CD14-positive monocyte (primary cell): Measurements from ENCODE around the gene PRDM5. TPM values are rescaled to one million over a fixed set of nuclear protein-coding genes. Genes with fewer than 3 reads are reported as not detected.

Experiments
- DNase-seq, 3 donors: peaks; one replicate each; pipeline ENCODE4 v3.0.0-alpha.2; 2011 to 2022
- H2AFZ ChIP-seq: 2 replicates; pipeline ENCODE4 v1.6.0; 2012; ENCODE audit warnings: mild to moderate bottlenecking, low read depth, low read length, inconsistent platforms; ENCODE audit not compliant: insufficient read depth, poor library complexity, severe bottlenecking
- H3K27ac ChIP-seq, 2 donors: 1 replicate in 1 of 2; 2 replicates in 1 of 2; pipeline ENCODE4 v1.5.1; 2012 to 2013; ENCODE audit warnings: low read length in 2 of 2, control low read depth in 1 of 2, inconsistent platforms in 1 of 2, low read depth in 1 of 2, mild to moderate bottlenecking in 1 of 2
- H3K27me3 ChIP-seq, 2 donors: one replicate each; pipeline versions ENCODE4 v1.6.0 to v1.6.1; 2011 to 2013; ENCODE audit warnings: low read length in 2 of 2; ENCODE audit not compliant: control insufficient read depth in 2 of 2, insufficient read depth in 2 of 2
- H3K36me3 ChIP-seq, 2 donors: replicated peaks in 1 of 2; 1 replicate in 1 of 2; 2 replicates in 1 of 2; pipeline versions ENCODE4 v1.5.1 to v1.6.1; 2012 to 2013; ENCODE audit warnings: low read length in 2 of 2, control low read depth in 1 of 2, inconsistent platforms in 1 of 2, mild to moderate bottlenecking in 1 of 2; ENCODE audit not compliant: insufficient read depth in 2 of 2, control insufficient read depth in 1 of 2
- H3K4me1 ChIP-seq, 2 donors: 1 replicate in 1 of 2; 2 replicates in 1 of 2; pipeline versions ENCODE4 v1.5.1 to v1.6.1; 2012 to 2013; ENCODE audit warnings: low read length in 2 of 2, control low read depth in 1 of 2, inconsistent platforms in 1 of 2, mild to moderate bottlenecking in 1 of 2, moderate library complexity in 1 of 2; ENCODE audit not compliant: insufficient read depth in 2 of 2, control insufficient read depth in 1 of 2
- H3K4me2 ChIP-seq: replicated peaks from 2 replicates; pipeline ENCODE3; 2012; ENCODE audit warnings: low read length, moderate library complexity, mild to moderate bottlenecking; ENCODE audit not compliant: poor library complexity, severe bottlenecking; ENCODE audit errors: extremely low read depth
- H3K4me3 ChIP-seq, 3 experiments: fragments of 200-600 bp in 1 of 3; sonication (generic) in 1 of 3; replicated peaks in 1 of 3; 1 replicate in 2 of 3; 2 replicates in 1 of 3; pipeline ENCODE4 v1.5.1; 2011 to 2013; ENCODE audit warnings: low read length in 3 of 3, mild to moderate bottlenecking in 3 of 3, control low read depth in 2 of 3, low read depth in 2 of 3, inconsistent platforms in 1 of 3, moderate library complexity in 1 of 3
- H3K79me2 ChIP-seq: 2 replicates; pipeline ENCODE4 v1.6.0; 2012; ENCODE audit warnings: mild to moderate bottlenecking, control low read depth, inconsistent platforms, low read length, moderate library complexity; ENCODE audit not compliant: insufficient read depth
- H3K9ac ChIP-seq: 2 replicates; pipeline ENCODE4 v1.6.0; 2017; ENCODE audit warnings: low read length, mild to moderate bottlenecking; ENCODE audit not compliant: insufficient read depth, poor library complexity, severe bottlenecking
- H3K9me3 ChIP-seq, 2 donors: replicated peaks in 1 of 2; 1 replicate in 1 of 2; 2 replicates in 1 of 2; pipeline versions ENCODE4 v1.5.1 to v1.6.1; 2012 to 2013; ENCODE audit warnings: low read length in 2 of 2, control low read depth in 1 of 2; ENCODE audit not compliant: control insufficient read depth in 1 of 2, insufficient read depth in 1 of 2
- H4K20me1 ChIP-seq: 2 replicates; pipeline ENCODE4 v1.6.0; 2012; ENCODE audit warnings: mild to moderate bottlenecking, low read length, control low read depth, moderate library complexity; ENCODE audit not compliant: insufficient read depth
- H3K27ac Mint-ChIP-seq, 7 donors: one replicate each; pipeline ENCODE4 v1.8.0; 2020; ENCODE audit warnings: mild to moderate bottlenecking in 7 of 7, mixed read lengths in 7 of 7, moderate library complexity in 6 of 7, inconsistent platforms in 2 of 7
- H3K27me3 Mint-ChIP-seq, 3 donors: one replicate each; pipeline ENCODE4 v1.8.0; 2021 to 2022; ENCODE audit warnings: low read depth in 3 of 3, mild to moderate bottlenecking in 3 of 3, mixed read lengths in 3 of 3, moderate library complexity in 3 of 3, inconsistent platforms in 1 of 3
- H3K36me3 Mint-ChIP-seq, 2 donors: one replicate each; pipeline ENCODE4 v1.8.0; 2020; ENCODE audit warnings: mixed read lengths in 2 of 2, inconsistent platforms in 1 of 2, mild to moderate bottlenecking in 1 of 2
- H3K4me1 Mint-ChIP-seq: one replicate; pipeline ENCODE4 v1.8.0; 2020; ENCODE audit warnings: mild to moderate bottlenecking, mixed read lengths
- H3K4me3 Mint-ChIP-seq, 2 donors: one replicate each; pipeline ENCODE4 v1.8.0; 2020; ENCODE audit warnings: mild to moderate bottlenecking in 2 of 2, mixed read lengths in 2 of 2, moderate library complexity in 1 of 2
- H3K9me3 Mint-ChIP-seq, 7 donors: one replicate each; pipeline ENCODE4 v1.8.0; 2020 to 2022; ENCODE audit warnings: mixed read lengths in 7 of 7, mild to moderate bottlenecking in 6 of 7, moderate library complexity in 6 of 7, inconsistent platforms in 2 of 7
- WGBS: methylation state at CpG from one replicate; pipeline ENCODE4 v1.1.5; 2013; ENCODE audit warnings: missing lambda C conversion rate; ENCODE audit not compliant: insufficient coverage; 5-methylcytosine and 5-hydroxymethylcytosine counted together
- intact Hi-C, 2 donors: fragments of 100-400 bp; cut with micrococcal nuclease; formaldehyde crosslinking; loops; one replicate each; pipeline versions ENCODE4 v1.15.0 to v1.15.1; 2023
- polyA plus RNA-seq, 3 donors: library from polyadenylated mRNA; depleted of rRNA in 1 of 3; unstranded in 2 of 3; stranded (reverse) in 1 of 3; fragments of 300-500 nt in 2 of 3; fragments of >200 nt in 1 of 3; fragmentation: Illumina TruSeq in 2 of 3; gene quantifications; 1 replicate in 2 of 3; 2 replicates in 1 of 3; pipeline ENCODE4 v1.2.3, GENCODE V29; 2012 to 2021
- TF ChIP-seq, protein P1 (sequence below): fragments of 200-600 bp; IDR thresholded peaks from one replicate; pipeline ENCODE4 v1.8.0; 2022; ENCODE audit warnings: antibody characterized with exemption, mild to moderate bottlenecking

PRDM5 gene
- polyA plus RNA-seq, 3 donors: 0.12 to 0.25 (median 0.17) TPM

- TF ChIP-seq, protein P1, sequence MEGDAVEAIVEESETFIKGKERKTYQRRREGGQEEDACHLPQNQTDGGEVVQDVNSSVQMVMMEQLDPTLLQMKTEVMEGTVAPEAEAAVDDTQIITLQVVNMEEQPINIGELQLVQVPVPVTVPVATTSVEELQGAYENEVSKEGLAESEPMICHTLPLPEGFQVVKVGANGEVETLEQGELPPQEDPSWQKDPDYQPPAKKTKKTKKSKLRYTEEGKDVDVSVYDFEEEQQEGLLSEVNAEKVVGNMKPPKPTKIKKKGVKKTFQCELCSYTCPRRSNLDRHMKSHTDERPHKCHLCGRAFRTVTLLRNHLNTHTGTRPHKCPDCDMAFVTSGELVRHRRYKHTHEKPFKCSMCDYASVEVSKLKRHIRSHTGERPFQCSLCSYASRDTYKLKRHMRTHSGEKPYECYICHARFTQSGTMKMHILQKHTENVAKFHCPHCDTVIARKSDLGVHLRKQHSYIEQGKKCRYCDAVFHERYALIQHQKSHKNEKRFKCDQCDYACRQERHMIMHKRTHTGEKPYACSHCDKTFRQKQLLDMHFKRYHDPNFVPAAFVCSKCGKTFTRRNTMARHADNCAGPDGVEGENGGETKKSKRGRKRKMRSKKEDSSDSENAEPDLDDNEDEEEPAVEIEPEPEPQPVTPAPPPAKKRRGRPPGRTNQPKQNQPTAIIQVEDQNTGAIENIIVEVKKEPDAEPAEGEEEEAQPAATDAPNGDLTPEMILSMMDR: no peak
- intact Hi-C loops: no loop called here
- H3K36me3 Mint-ChIP-seq: no peaks in the 10 kb centered on the region
These were observed 97.6 kb downstream of the PRDM5 start for GRCh38 chr4:120824946-120825345.

DNA sequence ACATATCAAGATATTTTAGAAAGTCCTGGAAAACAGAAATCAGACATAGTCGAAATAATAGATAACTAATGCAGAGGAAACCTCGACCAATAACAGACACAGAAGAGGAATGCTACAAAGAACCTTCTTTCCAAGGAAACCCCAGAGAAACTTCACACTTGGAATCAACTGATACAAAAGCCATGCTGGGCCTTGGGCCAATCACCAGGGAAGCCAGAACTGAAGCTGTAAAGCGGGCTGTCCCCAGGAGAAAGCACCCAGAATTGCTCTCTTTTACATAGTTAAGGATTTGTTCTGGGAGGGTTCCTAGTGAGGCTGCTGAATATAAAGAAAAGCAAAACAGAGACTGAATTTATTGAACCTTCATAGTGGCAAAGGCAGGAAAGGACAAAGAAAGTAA is 100.5 kb downstream of the PRDM5 start:
- Histone ChIP-seq H3K4me3 (no peak overlapping the region), H3K9ac (no peak overlapping the region), H3K4me1 (no peaks in the 10 kb centered on the region), H3K36me3 (no peaks in the 10 kb centered on the region), H3K4me2 (no peak overlapping the region), H3K27me3 (no peaks in the 10 kb centered on the region), H3K9me3 (peaks cover 3 to 5% of the 10 kb centered on the region in 2 donors), H3K79me2 (no peaks in the 10 kb centered on the region), H2AFZ (no peak overlapping the region), H3K27ac (no peak overlapping the region), H4K20me1 (no peaks in the 10 kb centered on the region)
- peaks cover 4% of the 10 kb centered on the region for H3K4me1 Mint-ChIP-seq
- intact Hi-C loops: no loop called here
- WGBS: 90% methylated on average over 2 of the region's 3 CpGs
- TF ChIP-seq, protein P1: no peak
- H3K9me3 Mint-ChIP-seq: peaks cover 0 to 12% (median 5%) of the 10 kb centered on the region in 7 donors
- DNase-seq: no peak
- no peaks in the 10 kb centered on the region for H3K27me3 Mint-ChIP-seq
- no peak overlapping the region for H3K4me3 Mint-ChIP-seq
- no peaks in the 10 kb centered on the region for H3K36me3 Mint-ChIP-seq
- H3K27ac Mint-ChIP-seq: no peak overlapping the region

More at GRCh38 chr4:120824946-120825345, 97.6 kb downstream of the PRDM5 start:
- Mint-ChIP-seq H3K9me3 (peaks cover 0 to 12% (median 5%) of the 10 kb centered on the region in 7 donors), H3K27ac (no peak overlapping the region), H3K4me3 (no peak overlapping the region), H3K4me1 (peaks cover 2% of the 10 kb centered on the region), H3K27me3 (no peaks in the 10 kb centered on the region)
- Histone ChIP-seq H3K4me2 (no peak overlapping the region), H3K79me2 (no peaks in the 10 kb centered on the region), H2AFZ (no peak overlapping the region), H3K27me3 (no peaks in the 10 kb centered on the region), H3K9me3 (peaks cover 3 to 5% of the 10 kb centered on the region in 2 donors), H3K27ac (no peak overlapping the region), H3K36me3 (no peaks in the 10 kb centered on the region), H3K9ac (no peak overlapping the region), H3K4me1 (no peaks in the 10 kb centered on the region), H4K20me1 (no peaks in the 10 kb centered on the region), H3K4me3 (no peak overlapping the region)
- DNase-seq: no peak
